Right lobe of liver (tissue), 6 donors: ENCODE results near the gene KRTAP12-3. TPM values are rescaled to one million over a fixed set of nuclear protein-coding genes. Genes with fewer than 3 reads are reported as not detected.
"Not testable (repeated sequence)": the region's sequence is repeated elsewhere in the genome, so short reads cannot be mapped to it uniquely, and the experiment has no call there.

Experiments used
- ATAC-seq, 4 donors: fragments of 200-7000 bp; cut with Tn5 transposase; one replicate each; pipeline ENCODE4 v1.9.1; 2020; ENCODE audit warnings: mild to moderate bottlenecking in 4 of 4, moderate library complexity in 4 of 4
- DNase-seq, 3 donors: peaks; one replicate each; pipeline ENCODE4 v3.0.0-alpha.2; 2020
- H3K27ac ChIP-seq, 3 donors: fragments of 200-600 bp; one replicate each; pipeline ENCODE4 v1.8.0; 2022
- H3K27me3 ChIP-seq, 2 donors: fragments of 200-600 bp; one replicate each; pipeline ENCODE4 v1.8.0; 2022
- H3K36me3 ChIP-seq, 4 donors: fragments of 200-600 bp; sonication (generic) in 1 of 4; one replicate each; pipeline versions ENCODE4 v1.5.1 to v1.8.0; 2017 to 2022; ENCODE audit warnings: control low read depth in 1 of 4
- H3K4me1 ChIP-seq, 4 donors: fragments of 200-600 bp; sonication (generic) in 1 of 4; one replicate each; pipeline versions ENCODE4 v1.5.1 to v1.8.0; 2017 to 2022; ENCODE audit warnings: control low read depth in 1 of 4
- H3K4me3 ChIP-seq, 3 donors: fragments of 200-600 bp; one replicate each; pipeline ENCODE4 v1.8.0; 2022
- H3K9me3 ChIP-seq, 4 donors: fragments of 200-600 bp; sonication (generic) in 1 of 4; one replicate each; pipeline versions ENCODE4 v1.5.1 to v1.8.0; 2017 to 2022; ENCODE audit warnings: control low read depth in 1 of 4
- POLR2A ChIP-seq: fragments of 450-650 bp; IDR thresholded peaks from one replicate; pipeline ENCODE4 v1.6.1; 2017; ENCODE audit warnings: antibody characterized with exemption, mild to moderate bottlenecking
- WGBS: methylation state at CpG from one replicate; pipeline ENCODE4 v1.1.6; 2018; ENCODE audit warnings: low coverage, low lambda C conversion rate; ENCODE audit not compliant: insufficient coverage; ENCODE audit errors: missing lambda C conversion rate; 5-methylcytosine and 5-hydroxymethylcytosine counted together
- intact Hi-C, 2 donors: fragments of 100-400 bp; cut with DNase I; formaldehyde crosslinking; loops; one replicate each; pipeline versions ENCODE4 v1.11.2 to v1.14.1; 2022
- total RNA-seq, 6 experiments: library from RNA; depleted of rRNA in 2 of 6; stranded (reverse); fragments of >200 nt in 2 of 6; fragmentation: NEBNext Ultra II Directional in 3 of 6; extraction: Animal tissue kit (Norgen Biotek cat#: 25700) in 3 of 6; gene quantifications; one replicate each; pipeline versions ENCODE4 v1.1.0 to v1.2.4, GENCODE V29; 2016 to 2023
- TF ChIP-seq, protein P1 (sequence below), 4 donors: fragments of 200-600 bp in 3 of 4; fragments of 450-650 bp in 1 of 4; IDR thresholded peaks; one replicate each; pipeline versions ENCODE4 v1.5.1 to v1.8.0; 2016 to 2022; ENCODE audit warnings: antibody characterized with exemption in 4 of 4, mild to moderate bottlenecking in 2 of 4
- donor health status: DM: no; HTN: yes; CAD: no.
- donor health status: DM: no; HTN: no; CAD: no.
- donor health status: DM: no; HTN: no; CAD: no.
- donor health status: DM: no; HTN: yes; CAD: no.
- donor health status: DM: no; HTN: yes; CAD: no.

KRTAP12-3 gene
- total RNA-seq, 6 experiments from 2014 or later = not detected

DNA sequence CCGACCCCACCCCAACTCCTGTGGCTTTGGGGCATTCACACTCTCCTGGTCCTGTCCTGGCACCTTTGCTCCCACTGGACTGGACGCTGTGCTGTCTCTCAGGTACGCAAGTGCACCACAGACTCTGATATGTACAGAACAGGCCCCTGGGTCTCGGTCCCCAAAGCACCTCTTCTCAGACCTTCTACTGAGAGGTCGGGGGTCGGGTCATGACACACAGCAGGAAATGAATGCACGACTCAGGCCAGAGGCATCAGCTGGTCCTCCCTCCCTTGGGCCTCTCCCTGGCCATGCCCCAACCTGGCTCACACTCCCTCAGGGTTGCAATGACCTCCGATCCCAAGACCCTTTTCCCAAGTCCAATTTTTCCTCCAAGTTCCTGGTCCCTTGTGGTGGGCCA, 37.5 kb downstream of the KRTAP12-3 start:
- 70% methylated on average over 4 of the region's 8 CpGs for WGBS
- Histone ChIP-seq H3K4me1 (no peaks in the 10 kb centered on the region), H3K27ac (no peak overlapping the region), H3K4me3 (no peak overlapping the region), H3K36me3 (no peaks in the 10 kb centered on the region), H3K27me3 (peaks cover 0 to 12% of the 10 kb centered on the region in 2 donors), H3K9me3 (peaks cover 0 to 4% (median 0%) of the 10 kb centered on the region in 4 donors)
- ATAC-seq = no peak
- intact Hi-C loops = no loop called here
- TF ChIP-seq POLR2A = no peak
- TF ChIP-seq, protein P1, sequence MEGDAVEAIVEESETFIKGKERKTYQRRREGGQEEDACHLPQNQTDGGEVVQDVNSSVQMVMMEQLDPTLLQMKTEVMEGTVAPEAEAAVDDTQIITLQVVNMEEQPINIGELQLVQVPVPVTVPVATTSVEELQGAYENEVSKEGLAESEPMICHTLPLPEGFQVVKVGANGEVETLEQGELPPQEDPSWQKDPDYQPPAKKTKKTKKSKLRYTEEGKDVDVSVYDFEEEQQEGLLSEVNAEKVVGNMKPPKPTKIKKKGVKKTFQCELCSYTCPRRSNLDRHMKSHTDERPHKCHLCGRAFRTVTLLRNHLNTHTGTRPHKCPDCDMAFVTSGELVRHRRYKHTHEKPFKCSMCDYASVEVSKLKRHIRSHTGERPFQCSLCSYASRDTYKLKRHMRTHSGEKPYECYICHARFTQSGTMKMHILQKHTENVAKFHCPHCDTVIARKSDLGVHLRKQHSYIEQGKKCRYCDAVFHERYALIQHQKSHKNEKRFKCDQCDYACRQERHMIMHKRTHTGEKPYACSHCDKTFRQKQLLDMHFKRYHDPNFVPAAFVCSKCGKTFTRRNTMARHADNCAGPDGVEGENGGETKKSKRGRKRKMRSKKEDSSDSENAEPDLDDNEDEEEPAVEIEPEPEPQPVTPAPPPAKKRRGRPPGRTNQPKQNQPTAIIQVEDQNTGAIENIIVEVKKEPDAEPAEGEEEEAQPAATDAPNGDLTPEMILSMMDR (IDR thresholded peaks at IDR 0.05) = no peak
- DNase-seq = peak in 1 of 3 donors; percentile 28

DNA sequence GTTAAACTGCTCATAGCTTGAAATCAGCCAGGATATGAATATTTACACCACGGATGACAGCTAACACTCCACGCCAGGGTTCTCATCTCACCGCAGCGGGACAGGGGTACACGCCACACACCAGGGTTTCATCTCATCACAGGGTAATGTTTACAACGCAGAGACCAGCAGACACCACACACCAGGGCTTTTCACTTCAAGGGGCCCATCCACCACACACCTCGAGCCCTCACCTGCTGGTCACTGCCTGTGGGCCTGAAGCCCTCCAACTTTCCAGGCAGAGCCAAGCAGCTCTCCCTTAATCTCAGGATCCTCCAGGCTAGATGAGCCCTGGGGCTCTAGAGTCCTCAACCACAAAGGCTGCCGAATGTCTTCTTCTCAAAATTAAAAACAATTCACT, 37.9 kb downstream of the KRTAP12-3 start:
- no peak for ATAC-seq
- Histone ChIP-seq H3K4me3 (no peak overlapping the region), H3K27ac (no peak overlapping the region), H3K36me3 (no peaks in the 10 kb centered on the region), H3K4me1 (no peaks in the 10 kb centered on the region), H3K9me3 (peaks cover 0 to 4% (median 0%) of the 10 kb centered on the region in 4 donors), H3K27me3 (peaks cover 0 to 12% of the 10 kb centered on the region in 2 donors)
- intact Hi-C loops = no loop called here
- TF ChIP-seq, protein P1 (IDR thresholded peaks at IDR 0.05) = no peak
- DNase-seq = no peak
- WGBS = 80% methylated on average over 7 of the region's 8 CpGs

DNA sequence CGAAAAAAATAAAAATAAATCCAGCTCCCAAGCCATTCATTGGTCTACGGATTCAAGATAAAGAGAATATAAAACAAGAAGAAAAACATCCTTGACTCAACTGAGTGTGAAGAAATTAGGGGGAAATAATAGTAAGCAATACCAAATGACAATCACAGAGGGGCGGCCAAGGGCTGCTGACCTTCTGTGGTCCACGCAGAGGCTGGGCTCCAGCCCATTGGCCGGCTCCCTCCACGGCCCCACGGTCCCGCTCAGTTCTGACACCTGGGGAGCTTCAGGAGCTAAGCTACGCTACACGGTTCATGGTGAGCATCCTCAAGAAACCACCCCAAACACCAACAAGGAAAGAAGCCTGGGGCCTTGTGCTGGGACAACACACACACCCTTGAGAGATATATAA, 38.8 kb downstream of the KRTAP12-3 start:
- intact Hi-C loops = no loop called here
- no peak for TF ChIP-seq POLR2A
- TF ChIP-seq, protein P1 (IDR thresholded peaks at IDR 0.05) = no peak
- Histone ChIP-seq H3K36me3 (no peaks in the 10 kb centered on the region), H3K27me3 (peaks cover 0 to 12% of the 10 kb centered on the region in 2 donors), H3K9me3 (peaks cover 0 to 4% (median 0%) of the 10 kb centered on the region in 4 donors), H3K27ac (no peak overlapping the region), H3K4me3 (no peak overlapping the region), H3K4me1 (no peaks in the 10 kb centered on the region)
- no peak for ATAC-seq
- DNase-seq = peak in 1 of 3 donors; percentile 29
- WGBS = 67% methylated on average over 5 of the region's 10 CpGs

DNA sequence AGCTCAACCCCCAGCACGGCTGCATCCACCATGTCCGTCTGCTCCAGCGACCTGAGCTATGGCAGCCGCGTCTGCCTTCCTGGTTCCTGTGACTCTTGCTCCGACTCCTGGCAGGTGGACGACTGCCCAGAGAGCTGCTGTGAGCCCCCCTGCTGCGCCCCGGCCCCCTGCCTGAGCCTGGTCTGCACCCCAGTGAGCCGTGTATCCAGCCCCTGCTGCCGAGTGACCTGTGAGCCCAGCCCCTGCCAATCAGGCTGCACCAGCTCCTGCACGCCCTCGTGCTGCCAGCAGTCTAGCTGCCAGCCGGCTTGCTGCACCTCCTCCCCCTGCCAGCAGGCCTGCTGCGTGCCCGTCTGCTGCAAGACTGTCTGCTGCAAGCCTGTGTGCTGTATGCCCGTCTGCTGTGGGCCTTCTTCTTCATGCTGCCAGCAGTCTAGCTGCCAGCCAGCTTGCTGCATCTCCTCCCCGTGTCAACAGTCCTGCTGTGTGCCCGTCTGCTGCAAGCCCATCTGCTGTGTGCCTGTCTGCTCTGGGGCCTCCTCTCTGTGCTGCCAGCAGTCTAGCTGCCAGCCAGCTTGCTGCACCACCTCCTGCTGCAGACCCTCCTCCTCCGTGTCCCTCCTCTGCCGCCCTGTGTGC, 39.6 kb downstream of the KRTAP12-3 start, which contains the start of gene KRTAP10-12:
KRTAP10-12 (plus strand) TSS at position 1 of the 639 bp plus-strand sequence; CDS start at position 31, 30 bp downstream.
- DNase-seq = peak in 1 of 3 donors; percentile 41
- H3K4me1 ChIP-seq, ATAC-seq, H3K4me3 ChIP-seq, intact Hi-C loops, H3K27ac ChIP-seq, H3K36me3 ChIP-seq, H3K9me3 ChIP-seq: not testable (repeated sequence)
- 29% methylated on average over 4 of the region's 21 CpGs for whole genome bisulfite sequencing
- peaks cover 0 to 12% of the 10 kb centered on the region in 2 donors for H3K27me3 ChIP-seq
